Activated naive CD4-positive, alpha-beta T cell treated with anti-CD3 and anti-CD28 coated beads for 36 hours (primary cell): Measurements from ENCODE around the gene CD8B2. TPM values are rescaled to one million over a fixed set of nuclear protein-coding genes. Genes with fewer than 3 reads are reported as not detected.
A peak's percentile ranks its signal among the peaks of the same experiment; 100 is the strongest.
"Not testable (repeated sequence)": the region's sequence is repeated elsewhere in the genome, so short reads cannot be mapped to it uniquely, and the experiment has no call there.

ENCODE experiments used
- CTCF ChIA-PET: fragments of 350-600 bp; sonication (Branson Sonifier 250); formaldehyde crosslinking; loops from one replicate; lab custom pipeline; 2021; ENCODE audit warnings: antibody characterized with exemption; lab: Charles Lee
- DNase-seq: peaks from one replicate; pipeline ENCODE4 v3.0.0-alpha.2; 2020
- H3K27ac Mint-ChIP-seq: one replicate; pipeline ENCODE4 v1.8.0; 2021; ENCODE audit warnings: mild to moderate bottlenecking, mixed read lengths
- H3K27me3 Mint-ChIP-seq: one replicate; pipeline ENCODE4 v1.8.0; 2021; ENCODE audit warnings: low read depth, mixed read lengths
- H3K36me3 Mint-ChIP-seq: one replicate; pipeline ENCODE4 v1.8.0; 2021; ENCODE audit warnings: low read depth, mixed read lengths
- H3K4me1 Mint-ChIP-seq: one replicate; pipeline ENCODE4 v1.8.0; 2021; ENCODE audit warnings: low read depth, mixed read lengths
- H3K4me3 Mint-ChIP-seq: one replicate; pipeline ENCODE4 v1.8.0; 2021; ENCODE audit warnings: mild to moderate bottlenecking, moderate library complexity, mixed read lengths
- H3K9me3 Mint-ChIP-seq: one replicate; pipeline ENCODE4 v1.8.0; 2021; ENCODE audit warnings: mixed read lengths
- intact Hi-C: fragments of 100-400 bp; cut with micrococcal nuclease; formaldehyde crosslinking; loops from one replicate; pipeline ENCODE4 v1.15.1; 2023
- total RNA-seq, 2 experiments: library from RNA; stranded (reverse); gene quantifications; one replicate each; pipeline ENCODE4 v1.2.3, GENCODE V29; 2021

Gene CD8B2
- total RNA-seq, 2 experiments from 2014 or later: 0.10 TPM; not detected in 1

DNA sequence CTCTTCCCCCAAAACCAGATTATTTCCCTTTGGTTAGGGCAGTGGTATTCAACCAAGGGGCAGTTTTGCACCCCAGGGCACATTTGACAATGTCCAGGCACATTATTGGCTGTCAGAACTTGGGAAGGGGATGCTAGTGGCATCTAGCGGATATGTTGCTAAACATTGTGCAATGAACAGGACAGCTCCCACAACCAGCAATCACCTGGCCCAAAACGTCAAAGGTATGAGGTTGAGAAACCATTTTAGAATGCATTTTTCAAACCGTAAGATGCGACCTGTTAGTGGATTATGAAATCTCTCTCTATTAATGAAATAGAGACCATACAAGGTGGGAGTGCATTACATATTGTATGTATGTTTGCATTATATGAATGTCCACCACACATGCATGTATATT is 54.2 kb downstream of the CD8B2 start:
- no peak overlapping the region for H3K4me3 Mint-ChIP-seq
- peaks cover 8% of the 10 kb centered on the region for H3K27me3 Mint-ChIP-seq
- intact Hi-C loops: loop anchor here (5.0 kb wide), 1 partner anchor 79 kb away; no protein-coding TSS in a partner anchor
- no peak for DNase-seq
- peaks cover 4% of the 10 kb centered on the region for H3K4me1 Mint-ChIP-seq
- no peaks in the 10 kb centered on the region for H3K9me3 Mint-ChIP-seq
- H3K27ac Mint-ChIP-seq: no peak overlapping the region
- H3K36me3 Mint-ChIP-seq: no peaks in the 10 kb centered on the region
- CTCF ChIA-PET: interaction anchor here (1.0 kb wide), 1 partner anchor 41 kb away, joined by 3 read pairs; no protein-coding TSS in a partner anchor

DNA sequence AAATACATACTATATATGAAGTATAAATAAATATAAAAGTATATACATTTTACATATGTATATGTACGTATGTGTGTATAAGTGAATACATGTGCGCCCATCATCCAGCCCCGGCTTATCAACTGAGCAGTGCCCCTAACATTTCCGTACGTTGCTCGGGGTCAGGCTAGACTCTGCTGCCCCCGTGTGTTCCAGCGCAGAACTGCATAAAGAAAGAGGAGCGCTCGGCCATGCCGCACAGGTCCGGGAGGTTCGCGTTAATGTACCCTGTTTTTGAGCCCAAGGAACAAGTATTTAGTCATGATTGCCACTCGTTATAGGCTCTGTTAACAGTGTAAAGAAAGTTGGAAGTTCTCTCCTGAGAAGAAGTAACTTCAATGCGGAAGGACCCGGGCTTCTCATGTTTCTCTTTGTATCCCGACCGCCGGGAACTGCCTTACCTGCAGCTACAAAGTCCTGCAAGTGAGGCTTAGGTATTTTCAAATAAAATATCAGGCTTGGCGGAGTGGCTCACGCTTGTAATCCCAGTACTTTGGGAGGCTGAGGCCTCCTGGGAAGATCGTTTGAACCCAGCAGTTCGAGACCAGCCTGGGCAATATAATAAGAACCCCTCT is 55.7 kb downstream of the CD8B2 start:
- no peaks in the 10 kb centered on the region for H3K36me3 Mint-ChIP-seq
- CTCF ChIA-PET: interaction anchor here (0.6 to 2.3 kb wide), 9 partner anchors 10 to 1019 kb away, joined by 3 to 15 read pairs (median 4); no protein-coding TSS in a partner anchor
- intact Hi-C loops: loop anchor here (1.0 to 5.0 kb wide), 6 partner anchors 39 to 966 kb away; no protein-coding TSS in a partner anchor
- no peaks in the 10 kb centered on the region for H3K9me3 Mint-ChIP-seq
- H3K27ac Mint-ChIP-seq: no peak overlapping the region
- peaks cover 4% of the 10 kb centered on the region for H3K4me1 Mint-ChIP-seq
- peak; percentile 81 for DNase-seq
- peaks cover 8% of the 10 kb centered on the region for H3K27me3 Mint-ChIP-seq
- peak overlapping the region; percentile 68 for H3K4me3 Mint-ChIP-seq

DNA sequence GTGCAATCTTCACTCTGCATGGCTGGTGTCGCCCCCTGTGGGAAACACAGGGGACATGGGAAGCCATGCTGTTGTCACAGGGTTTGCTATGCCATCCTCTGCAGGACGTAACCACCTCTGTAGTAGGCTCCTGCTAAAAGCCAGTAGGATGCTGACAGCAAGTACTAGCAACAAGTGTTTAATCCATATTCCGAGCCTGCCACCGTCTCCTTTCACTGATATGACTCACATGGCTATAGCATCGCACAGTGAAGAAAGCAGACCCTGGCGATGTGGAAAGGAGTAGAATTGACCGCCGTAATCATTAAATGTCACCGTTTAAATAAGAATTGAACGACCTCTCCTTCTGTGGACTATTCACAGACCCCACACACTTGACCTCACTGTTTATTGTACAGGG is 57.8 kb downstream of the CD8B2 start:
- H3K9me3 Mint-ChIP-seq: no peaks in the 10 kb centered on the region
- peaks cover 4% of the 10 kb centered on the region for H3K4me1 Mint-ChIP-seq
- CTCF ChIA-PET: interaction anchor here (1.6 kb wide), 1 partner anchor 28 kb away, joined by 4 read pairs; no protein-coding TSS in a partner anchor
- no peak overlapping the region for H3K27ac Mint-ChIP-seq
- intact Hi-C loops: no loop called here
- DNase-seq: no peak
- peaks cover 8% of the 10 kb centered on the region for H3K27me3 Mint-ChIP-seq
- no peaks in the 10 kb centered on the region for H3K36me3 Mint-ChIP-seq
- H3K4me3 Mint-ChIP-seq: no peak overlapping the region

DNA sequence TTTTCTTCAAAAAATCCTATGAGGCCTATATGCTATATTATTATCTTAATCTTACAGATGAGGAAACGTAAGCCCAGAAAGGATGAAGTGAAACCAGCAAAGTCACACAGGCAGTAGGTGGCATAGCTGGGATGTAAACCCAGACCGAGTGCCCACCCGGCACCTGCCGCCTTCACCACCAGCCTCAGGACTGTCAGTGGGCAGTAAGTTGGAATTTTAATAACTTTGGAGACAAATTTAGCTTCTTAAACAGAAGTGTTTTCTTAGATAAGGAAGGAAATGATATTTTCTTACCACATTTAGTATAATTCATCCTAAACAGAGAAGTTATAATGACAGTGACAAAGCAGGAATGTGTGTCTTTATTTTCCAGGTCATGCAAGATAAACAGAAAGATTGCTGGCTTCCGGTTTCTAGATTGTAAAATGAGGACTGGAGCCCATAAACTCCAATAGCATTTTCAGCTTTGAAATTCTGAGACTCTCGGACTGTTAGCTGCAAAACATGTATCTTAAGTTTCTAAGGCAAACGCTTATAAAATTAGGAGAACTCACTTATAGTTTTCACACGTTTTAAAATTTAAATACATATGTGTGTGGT is 59.3 kb downstream of the CD8B2 start:
- Mint-ChIP-seq H3K9me3 (no peaks in the 10 kb centered on the region), H3K4me3 (no peak overlapping the region), H3K27me3 (peaks cover 8% of the 10 kb centered on the region), H3K27ac (no peak overlapping the region), H3K4me1 (peaks cover 4% of the 10 kb centered on the region), H3K36me3 (no peaks in the 10 kb centered on the region)
- CTCF ChIA-PET: interaction anchor here (1.0 to 1.9 kb wide), 3 partner anchors 16 to 36 kb away, joined by 3 to 8 read pairs (median 4); no protein-coding TSS in a partner anchor
- no peak for DNase-seq
- intact Hi-C loops: no loop called here

DNA sequence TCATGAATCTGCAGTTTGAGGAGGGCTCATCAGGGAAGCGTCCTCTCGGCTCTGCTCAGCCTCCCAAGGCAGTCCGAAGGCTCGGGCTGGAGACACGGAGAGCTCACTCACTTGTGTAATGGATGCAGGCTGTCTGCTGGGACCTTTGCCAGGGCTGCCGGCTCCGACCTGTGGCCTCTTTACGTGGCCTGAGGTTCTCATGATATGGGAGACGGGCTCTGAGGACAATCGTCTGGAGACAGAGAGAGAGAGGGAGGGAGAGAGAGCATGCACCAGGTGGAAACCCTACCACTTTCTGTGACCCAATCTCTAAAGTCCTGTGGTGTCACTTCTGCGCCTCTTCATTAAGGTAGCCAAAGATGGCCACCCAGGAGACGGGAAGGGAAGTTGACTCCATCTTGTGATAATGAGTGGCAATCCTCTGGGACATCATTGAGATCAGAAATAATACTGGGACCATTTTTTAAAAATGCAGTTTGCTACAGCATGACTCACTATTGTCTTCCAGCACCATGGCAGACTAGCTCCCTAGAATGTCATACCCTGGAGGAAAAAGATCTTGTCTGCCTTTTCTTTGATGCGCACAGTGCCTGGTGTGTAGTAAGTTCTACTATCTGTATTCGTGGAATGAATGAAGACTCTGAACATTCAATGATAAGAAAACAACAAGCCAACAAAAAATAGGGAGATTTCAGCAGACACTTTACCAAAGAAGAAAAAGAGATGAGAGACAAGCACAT is 60.2 kb downstream of the CD8B2 start:
- no peak for DNase-seq
- H3K27ac Mint-ChIP-seq: no peak overlapping the region
- no peaks in the 10 kb centered on the region for H3K36me3 Mint-ChIP-seq
- H3K27me3 Mint-ChIP-seq: peaks cover 6% of the 10 kb centered on the region
- CTCF ChIA-PET: interaction anchor here (1.0 to 1.9 kb wide), 2 partner anchors 15 to 35 kb away, joined by 4 to 8 read pairs; no protein-coding TSS in a partner anchor
- intact Hi-C loops: no loop called here
- no peaks in the 10 kb centered on the region for H3K9me3 Mint-ChIP-seq
- no peak overlapping the region for H3K4me3 Mint-ChIP-seq
- peaks cover 4% of the 10 kb centered on the region for H3K4me1 Mint-ChIP-seq

DNA sequence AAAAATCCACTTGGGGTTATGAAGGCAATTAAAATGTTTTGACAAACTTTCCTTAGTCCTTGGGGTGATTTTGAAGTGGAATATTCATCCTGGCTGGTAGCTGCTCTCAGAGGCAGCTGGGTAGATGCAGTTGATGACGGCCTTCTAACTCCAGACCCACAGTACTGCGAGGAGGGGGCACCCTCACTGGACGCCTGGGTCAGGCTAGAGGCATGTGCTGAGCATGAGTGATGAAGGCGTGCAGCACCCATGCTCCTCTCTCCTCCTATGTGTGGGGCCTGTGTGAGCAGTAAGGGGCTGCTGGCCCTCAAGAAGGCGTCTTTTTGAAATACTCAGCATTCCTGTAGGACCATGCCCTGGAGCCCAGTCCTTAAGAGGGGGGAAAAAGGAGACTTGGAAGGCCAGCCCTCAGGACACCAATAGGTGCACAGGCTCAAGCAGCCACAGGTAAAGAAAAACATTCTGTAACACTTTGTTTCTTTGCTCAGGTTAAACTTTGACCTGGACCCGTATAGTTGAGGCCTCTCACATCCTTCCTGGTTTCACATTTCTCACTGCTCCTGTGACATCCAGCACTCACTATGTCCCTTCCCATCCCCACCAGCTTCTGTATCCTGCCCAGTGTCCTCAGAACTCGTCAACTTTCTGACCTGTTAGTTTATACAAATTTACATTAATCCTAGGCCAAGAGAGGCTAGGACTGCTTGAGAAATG is 64.4 kb downstream of the CD8B2 start:
- Mint-ChIP-seq H3K27me3 (no peaks in the 10 kb centered on the region), H3K9me3 (no peaks in the 10 kb centered on the region), H3K4me1 (no peaks in the 10 kb centered on the region), H3K27ac (no peak overlapping the region), H3K36me3 (no peaks in the 10 kb centered on the region), H3K4me3 (no peak overlapping the region)
- CTCF ChIA-PET: interaction anchor here (1.5 kb wide), 1 partner anchor 31 kb away, joined by 4 read pairs; no protein-coding TSS in a partner anchor
- no peak for DNase-seq
- intact Hi-C loops: no loop called here

DNA sequence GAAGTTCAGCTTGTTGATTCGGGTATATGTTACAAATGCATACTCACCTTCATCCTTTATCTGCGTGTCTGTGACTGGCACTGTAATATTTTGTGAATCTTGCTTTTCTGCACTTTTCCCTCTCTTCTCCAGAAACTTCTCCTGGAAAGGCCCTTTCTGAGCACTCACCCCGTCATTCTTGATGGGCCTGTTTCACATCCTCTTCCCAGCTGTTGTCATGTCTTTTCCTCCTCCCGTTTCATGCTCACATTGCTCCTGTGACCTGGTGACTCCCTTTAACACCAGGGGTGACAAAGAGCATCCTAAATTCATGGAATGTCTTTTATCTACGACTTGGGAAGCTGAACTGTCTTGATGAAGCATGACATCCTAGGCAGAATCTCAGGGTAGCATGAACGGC is 65.8 kb downstream of the CD8B2 start:
- Mint-ChIP-seq H3K4me3 (no peak overlapping the region), H3K4me1 (no peaks in the 10 kb centered on the region), H3K27me3 (no peaks in the 10 kb centered on the region), H3K9me3 (no peaks in the 10 kb centered on the region), H3K27ac (no peak overlapping the region), H3K36me3 (no peaks in the 10 kb centered on the region)
- CTCF ChIA-PET: interaction anchor here (1.2 kb wide), 2 partner anchors 9 to 10 kb away, joined by 4 to 7 read pairs; no protein-coding TSS in a partner anchor
- intact Hi-C loops: no loop called here
- DNase-seq: no peak

DNA sequence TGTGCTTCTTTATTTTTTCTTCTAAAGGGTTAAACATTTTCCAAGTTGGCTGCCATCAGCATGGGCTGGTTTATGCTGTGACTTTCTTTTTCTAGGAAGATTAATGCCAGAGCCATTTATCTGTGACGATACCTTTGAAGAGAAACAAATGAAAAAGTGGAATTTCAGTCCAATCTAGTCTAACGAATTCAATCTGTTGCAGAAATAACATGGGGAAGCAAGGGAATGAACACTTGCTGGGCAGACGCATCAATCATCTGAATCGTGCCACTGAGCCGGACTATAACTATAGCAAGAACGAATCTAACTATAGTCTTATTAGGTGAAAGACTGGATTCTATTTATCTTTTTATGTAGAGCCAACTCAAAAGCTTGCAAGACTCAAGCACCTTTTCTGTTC is 66.2 kb downstream of the CD8B2 start:
- no peak overlapping the region for H3K27ac Mint-ChIP-seq
- CTCF ChIA-PET: interaction anchor here (1.2 kb wide), 2 partner anchors 10 kb away, joined by 4 to 7 read pairs; no protein-coding TSS in a partner anchor
- intact Hi-C loops: no loop called here
- H3K4me3 Mint-ChIP-seq: no peak overlapping the region
- H3K36me3 Mint-ChIP-seq: no peaks in the 10 kb centered on the region
- H3K27me3 Mint-ChIP-seq: no peaks in the 10 kb centered on the region
- H3K4me1 Mint-ChIP-seq: no peaks in the 10 kb centered on the region
- no peaks in the 10 kb centered on the region for H3K9me3 Mint-ChIP-seq
- DNase-seq: no peak

DNA sequence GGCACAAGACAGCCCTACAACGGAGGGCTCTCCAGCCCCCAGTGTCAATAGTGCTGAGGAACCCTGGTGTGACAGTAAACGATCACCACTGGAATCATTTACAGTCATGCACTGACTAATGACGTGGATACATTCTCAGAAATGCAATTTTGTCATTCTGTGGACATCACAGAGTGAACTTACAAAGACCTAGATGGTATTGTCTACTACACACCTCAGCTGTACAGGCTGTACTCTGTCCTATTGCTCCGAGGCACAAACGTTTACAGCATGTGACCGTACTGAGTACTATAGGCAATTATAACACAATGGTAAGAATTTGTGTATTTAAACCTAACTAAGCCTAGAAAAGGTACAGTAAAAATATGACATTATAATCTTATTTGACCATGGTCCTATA is 67.2 kb downstream of the CD8B2 start:
- CTCF ChIA-PET: interaction anchor here (0.8 kb wide), 1 partner anchor 18 kb away, joined by 3 read pairs; no protein-coding TSS in a partner anchor
- intact Hi-C loops: no loop called here
- Mint-ChIP-seq H3K27me3 (no peaks in the 10 kb centered on the region), H3K4me1 (no peaks in the 10 kb centered on the region), H3K9me3 (no peaks in the 10 kb centered on the region), H3K4me3 (no peak overlapping the region), H3K36me3 (no peaks in the 10 kb centered on the region), H3K27ac (no peak overlapping the region)
- no peak for DNase-seq

DNA sequence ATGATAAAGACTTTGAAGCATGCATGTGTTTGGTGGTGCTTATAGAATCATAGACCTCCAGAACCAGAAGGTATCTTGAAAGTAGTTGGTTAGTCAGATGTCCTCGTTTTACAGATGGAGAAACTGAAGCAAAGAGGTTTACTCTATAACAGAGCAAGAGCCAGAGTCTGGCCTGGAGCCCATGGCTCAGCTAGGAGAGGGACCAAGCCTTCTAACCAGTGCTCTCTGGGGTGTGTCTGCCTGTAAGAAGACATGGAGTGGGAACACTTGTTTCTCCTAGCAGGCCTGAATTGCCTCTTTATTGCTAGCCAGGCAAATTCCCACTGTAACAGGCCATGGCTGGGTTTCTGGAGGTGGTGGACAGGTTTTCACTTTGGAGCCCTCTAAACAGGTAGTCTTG is 67.9 kb downstream of the CD8B2 start:
- Mint-ChIP-seq H3K4me3 (no peak overlapping the region), H3K4me1 (no peaks in the 10 kb centered on the region), H3K27ac (no peak overlapping the region), H3K27me3 (no peaks in the 10 kb centered on the region), H3K9me3 (no peaks in the 10 kb centered on the region), H3K36me3 (no peaks in the 10 kb centered on the region)
- DNase-seq: no peak
- CTCF ChIA-PET: interaction anchor here (0.8 kb wide), 1 partner anchor 17 kb away, joined by 3 read pairs; no protein-coding TSS in a partner anchor
- intact Hi-C loops: no loop called here

DNA sequence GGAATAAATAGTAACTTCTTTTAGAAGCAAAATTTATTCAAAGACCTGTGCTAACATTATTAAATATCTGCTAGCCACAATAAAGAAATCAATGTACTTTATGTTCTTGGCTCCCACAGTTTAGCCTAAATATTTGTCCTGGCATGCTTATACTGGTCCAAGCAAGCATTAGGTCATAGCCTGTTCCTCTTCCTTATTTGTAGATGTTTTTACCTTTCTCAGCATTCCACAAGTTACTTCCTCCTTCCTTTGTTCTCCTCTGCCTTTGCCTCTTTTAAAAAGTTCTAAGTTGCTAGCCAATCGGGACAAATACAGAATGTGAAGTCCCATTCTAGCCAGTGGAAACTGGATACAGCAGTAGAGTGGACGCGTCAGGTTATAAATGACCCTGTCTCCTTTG is 72.6 kb downstream of the CD8B2 start:
- H3K4me3 Mint-ChIP-seq, H3K27ac Mint-ChIP-seq: not testable (repeated sequence)

More for the DNA sequence above, 72.6 kb downstream of the CD8B2 start:
- intact Hi-C loops, DNase-seq, H3K27me3 Mint-ChIP-seq, CTCF ChIA-PET, H3K9me3 Mint-ChIP-seq, H3K36me3 Mint-ChIP-seq: not testable (repeated sequence)
- peaks cover 19% of the 10 kb centered on the region for H3K4me1 Mint-ChIP-seq
